NOMO-1 treated with dmso at 0.1 percent for 144 hours (cell line): Measurements from ENCODE around the gene RNPEP.
"Not testable (repeated sequence)": the region's sequence is repeated elsewhere in the genome, so short reads cannot be mapped to it uniquely, and the experiment has no call there.

Experiments
- DNase-seq: peaks from one replicate; lab custom pipeline; 2025; ENCODE audit not compliant: unreplicated experiment; lab: John Stamatoyannopoulos, UW

Gene RNPEP, protein sequence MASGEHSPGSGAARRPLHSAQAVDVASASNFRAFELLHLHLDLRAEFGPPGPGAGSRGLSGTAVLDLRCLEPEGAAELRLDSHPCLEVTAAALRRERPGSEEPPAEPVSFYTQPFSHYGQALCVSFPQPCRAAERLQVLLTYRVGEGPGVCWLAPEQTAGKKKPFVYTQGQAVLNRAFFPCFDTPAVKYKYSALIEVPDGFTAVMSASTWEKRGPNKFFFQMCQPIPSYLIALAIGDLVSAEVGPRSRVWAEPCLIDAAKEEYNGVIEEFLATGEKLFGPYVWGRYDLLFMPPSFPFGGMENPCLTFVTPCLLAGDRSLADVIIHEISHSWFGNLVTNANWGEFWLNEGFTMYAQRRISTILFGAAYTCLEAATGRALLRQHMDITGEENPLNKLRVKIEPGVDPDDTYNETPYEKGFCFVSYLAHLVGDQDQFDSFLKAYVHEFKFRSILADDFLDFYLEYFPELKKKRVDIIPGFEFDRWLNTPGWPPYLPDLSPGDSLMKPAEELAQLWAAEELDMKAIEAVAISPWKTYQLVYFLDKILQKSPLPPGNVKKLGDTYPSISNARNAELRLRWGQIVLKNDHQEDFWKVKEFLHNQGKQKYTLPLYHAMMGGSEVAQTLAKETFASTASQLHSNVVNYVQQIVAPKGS

DNA sequence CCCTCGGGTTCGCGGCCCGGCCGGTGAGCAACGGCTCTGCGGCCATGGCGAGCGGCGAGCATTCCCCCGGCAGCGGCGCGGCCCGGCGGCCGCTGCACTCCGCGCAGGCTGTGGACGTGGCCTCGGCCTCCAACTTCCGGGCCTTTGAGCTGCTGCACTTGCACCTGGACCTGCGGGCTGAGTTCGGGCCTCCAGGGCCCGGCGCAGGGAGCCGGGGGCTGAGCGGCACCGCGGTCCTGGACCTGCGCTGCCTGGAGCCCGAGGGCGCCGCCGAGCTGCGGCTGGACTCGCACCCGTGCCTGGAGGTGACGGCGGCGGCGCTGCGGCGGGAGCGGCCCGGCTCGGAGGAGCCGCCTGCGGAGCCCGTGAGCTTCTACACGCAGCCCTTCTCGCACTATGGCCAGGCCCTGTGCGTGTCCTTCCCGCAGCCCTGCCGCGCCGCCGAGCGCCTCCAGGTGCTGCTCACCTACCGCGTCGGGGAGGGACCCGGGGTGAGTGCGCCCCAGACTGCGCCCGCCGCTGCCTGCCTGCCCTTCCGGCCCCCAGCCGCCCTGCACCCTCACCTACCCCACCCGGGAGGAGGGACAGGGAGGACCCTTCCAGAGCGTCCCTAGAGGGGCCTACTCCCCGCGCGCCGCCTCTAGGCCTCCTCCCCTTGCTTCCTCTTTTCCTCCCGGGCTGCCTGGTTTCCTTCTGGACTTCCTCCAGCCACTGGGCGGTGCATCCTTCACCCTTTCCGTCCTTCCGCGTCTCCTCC is at the start of gene RNPEP:
RNPEP (plus strand) TSS at position 26 of the 757 bp plus-strand sequence; CDS start at position 45, 19 bp downstream.
- peak; percentile 84 for DNase-seq

DNA sequence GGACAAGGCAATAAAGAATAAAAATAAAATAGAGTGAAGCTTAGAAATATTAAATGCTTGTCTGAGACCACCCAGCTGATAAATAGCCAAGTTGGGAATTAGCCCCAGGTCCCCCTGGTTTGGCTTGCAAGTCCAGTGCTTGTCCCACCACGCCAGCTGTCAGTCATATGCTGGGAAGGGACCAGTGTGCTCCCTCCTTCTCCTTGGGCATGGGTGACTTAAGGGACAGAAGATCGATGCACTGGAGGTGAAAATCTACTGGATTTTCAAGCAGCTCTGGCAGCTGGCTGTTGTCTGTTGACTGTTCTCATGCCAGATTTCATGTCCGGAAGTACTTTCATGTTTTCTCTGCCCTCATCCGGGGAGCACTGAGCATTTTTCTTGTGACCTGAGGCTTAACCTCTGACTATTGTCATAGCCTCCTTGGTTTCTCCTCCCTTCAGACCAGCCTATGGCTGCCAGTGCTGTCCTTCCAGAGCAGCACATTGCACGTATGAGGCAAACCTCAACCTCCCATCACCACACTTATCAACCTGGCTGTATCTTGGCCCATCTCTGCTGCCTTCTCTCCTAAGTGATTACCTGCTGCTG is 48.5 kb upstream of the RNPEP start:
- no peak for DNase-seq

DNA sequence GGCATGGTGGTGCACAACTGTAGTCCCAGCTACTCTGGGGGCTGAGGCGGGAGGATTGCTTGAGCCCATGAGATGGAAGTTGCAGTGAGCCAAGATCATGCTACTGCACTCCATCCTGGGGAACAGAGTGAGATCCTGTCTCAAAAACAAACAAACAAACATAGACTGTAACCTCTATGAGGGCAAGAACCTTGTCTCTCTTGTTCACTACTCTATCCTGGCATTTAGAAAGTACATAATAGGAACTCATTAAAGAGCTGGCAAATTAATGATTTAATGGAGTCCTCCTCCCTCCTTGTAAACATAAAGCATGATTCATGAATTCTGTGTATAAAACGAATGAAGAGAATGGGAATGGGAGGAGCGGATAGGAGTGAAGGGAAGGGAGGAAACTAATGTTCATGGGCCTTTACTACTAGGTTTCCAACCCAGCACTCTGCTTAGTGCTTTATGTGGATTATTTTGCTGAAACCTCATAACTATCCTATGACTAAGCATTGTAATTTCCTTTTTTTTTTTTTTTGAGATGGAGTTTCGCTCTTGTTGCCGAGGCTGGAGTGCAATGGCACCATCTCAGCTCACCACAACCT is 44.7 kb upstream of the RNPEP start:
- DNase-seq, result peak; percentile 2

DNA sequence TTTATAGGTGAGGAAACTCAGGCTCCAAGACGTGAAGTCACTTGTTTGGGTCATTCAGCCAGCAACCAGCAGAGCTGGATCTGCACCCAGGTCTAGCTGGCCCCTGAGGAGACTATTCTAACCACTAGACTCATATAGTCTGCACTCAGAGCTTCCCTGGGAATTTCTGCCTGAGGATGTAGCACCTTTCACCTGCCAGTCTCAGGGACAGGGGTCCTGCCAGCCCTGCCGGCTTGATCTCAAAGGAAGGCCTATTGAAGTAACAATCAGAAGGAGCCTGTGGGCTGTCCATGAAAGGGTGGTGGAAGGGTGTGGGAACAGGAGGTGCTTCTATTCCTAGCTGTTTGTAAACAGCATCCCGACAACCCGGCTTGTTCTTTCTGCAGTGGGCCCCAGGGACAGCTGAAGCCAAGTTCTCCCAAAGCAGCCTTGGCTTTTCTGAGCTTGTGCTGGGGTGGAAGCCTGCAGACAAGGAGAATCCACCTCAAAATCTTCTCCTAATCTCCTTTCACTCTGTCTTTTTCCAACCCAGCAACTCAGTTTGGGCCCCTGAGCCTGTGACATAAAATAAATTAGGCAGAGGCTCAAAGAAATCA is 43.9 kb upstream of the RNPEP start:
- DNase-seq, result no peak

DNA sequence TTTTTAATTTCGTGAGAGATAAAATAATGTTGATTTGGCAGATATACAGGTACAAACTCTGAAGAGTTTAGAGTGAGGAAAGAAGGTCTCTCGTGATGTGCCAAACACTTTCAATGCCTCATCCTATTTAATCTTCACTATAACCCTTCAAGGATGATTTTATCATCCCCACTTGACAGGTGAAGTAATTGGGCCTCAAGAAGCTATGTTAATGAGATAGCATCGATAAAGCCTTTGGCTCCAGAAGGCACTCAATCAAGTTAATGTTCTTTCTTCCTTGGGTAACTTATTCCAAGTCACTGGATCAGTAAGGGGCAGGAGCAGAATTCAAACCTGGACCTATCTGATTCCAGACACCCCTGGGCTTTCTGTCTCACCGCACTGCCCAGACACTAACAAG is 43.3 kb upstream of the RNPEP start:
- no peak for DNase-seq

DNA sequence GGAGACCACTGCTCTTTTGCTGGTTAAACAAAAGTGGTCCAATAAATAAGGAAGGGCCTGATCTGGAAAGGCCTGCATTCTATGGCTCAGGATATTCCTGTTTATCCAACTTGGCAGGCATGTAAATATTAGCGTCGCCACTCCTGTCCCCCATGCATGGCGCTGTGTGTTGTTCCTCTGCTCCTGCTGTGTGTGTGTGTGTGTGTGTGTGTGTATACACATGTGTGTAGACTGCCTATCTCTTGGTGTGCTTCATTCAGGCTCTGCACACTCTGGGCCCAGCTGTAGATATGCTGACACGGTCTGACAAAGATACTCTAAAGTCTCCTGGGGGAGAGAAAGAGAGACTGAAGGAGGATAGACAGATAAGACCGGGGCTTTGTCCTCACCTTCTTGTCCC is 42.9 kb upstream of the RNPEP start:
- DNase-seq, result no peak

DNA sequence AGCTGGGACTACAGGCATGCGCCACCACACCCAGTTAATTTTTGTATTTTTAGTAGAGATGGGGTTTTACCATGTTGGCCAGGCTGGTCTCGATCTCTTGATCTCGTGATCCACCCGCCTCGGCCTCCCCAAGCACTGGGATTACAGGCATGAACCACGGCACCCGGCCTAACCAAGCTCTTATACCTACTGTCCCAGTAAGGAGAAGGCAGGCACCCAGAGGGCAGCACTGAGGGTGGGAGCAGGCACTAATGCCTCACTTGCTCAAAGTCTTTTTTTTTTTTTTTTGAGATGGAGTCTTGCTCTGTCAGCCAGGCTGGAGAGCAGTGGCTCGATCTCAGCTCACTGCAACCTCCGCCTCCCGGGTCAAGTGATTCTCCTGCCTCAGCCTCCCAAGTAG is 42.1 kb upstream of the RNPEP start:
- not testable (repeated sequence) for DNase-seq

DNA sequence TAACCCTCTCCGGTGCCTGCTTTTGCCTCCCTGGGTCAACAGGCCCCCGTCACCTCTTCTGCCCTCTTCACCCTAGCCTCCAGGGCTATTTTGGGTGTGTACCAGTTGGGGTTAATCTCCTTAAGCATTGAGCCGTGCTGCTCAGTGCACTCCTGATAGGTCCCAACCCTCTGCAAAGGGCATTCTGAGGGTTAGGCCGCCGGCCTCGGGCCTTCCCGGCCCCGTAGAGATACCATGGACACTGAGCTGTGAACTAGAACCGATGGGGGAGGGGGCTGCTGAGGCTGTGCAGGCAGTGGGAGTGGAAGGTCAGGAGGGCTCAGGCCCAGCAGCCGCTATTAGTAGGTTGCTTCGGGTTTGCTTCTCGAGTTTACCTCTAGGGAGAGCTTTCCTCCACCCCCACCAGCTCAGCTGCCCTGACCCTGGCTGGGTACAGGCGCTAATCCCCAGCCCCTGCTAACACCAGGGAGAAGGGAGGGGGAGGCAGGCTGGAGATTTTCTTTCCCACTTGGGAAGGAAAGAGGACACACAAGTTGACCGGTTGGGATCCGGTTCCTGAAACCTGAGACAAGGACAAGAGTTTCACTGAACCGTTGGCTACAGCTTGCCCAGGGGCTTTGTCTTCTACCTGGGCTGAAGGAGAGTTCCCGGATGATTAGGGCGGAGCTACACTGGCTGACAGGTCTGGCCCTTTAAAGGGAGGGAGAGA is 40.9 kb upstream of the RNPEP start:
- DNase-seq, result no peak

DNA sequence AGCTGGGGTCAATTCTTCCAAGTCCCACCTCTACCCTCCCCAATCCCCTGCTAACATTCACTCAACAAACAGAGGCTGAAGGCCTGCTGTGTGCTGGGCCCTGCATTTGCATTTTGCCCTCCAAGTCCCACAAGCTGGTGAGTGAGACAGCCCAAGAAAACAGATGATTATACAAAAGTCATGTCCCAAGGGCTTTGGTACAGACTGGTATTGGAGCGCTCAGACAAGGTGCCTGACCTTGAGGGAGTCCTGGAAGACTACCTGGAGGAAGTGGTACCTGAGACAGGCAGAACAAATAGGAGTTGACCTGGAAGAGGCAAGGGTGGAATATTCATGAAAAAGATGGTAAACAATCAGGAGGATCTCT is 40.3 kb upstream of the RNPEP start:
- DNase-seq, result no peak

DNA sequence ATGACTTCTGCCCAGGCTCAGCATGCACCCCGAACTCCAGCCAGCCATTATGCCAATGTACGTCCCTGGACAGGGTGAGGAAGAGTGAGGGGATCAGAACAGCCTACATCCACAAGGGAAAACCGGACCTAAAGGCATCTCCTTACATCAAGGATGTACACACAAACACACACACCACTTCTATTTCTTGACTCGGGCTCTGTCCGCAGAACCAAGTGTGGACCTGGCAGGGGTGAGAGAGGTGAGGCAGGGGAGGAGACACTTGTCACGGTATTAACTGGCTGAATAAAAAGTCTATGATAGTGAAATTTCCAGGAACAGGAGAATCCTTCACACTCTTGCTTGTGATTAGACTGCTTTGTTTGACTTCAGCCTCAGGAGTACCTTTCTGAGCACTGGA is 38.4 kb upstream of the RNPEP start:
- no peak for DNase-seq

DNA sequence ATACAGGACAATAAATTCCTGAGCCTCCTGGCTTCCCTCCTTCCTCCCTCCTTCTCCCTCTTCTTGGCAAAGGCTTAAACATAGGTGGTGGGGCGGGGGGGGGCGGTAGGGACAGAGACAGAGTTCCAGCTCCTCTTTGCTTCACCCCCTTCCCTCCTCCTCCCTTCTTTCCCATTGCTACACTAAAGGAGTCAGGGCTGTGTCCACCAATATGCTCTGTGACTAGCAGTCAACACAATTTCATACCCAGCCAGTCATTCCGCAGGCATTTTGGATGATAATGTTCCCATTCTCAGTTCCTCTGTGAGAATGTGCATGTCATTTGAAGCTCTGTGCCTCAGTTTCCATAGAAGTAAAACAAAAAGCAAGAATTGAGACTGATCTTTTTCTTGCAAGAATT is 37.8 kb upstream of the RNPEP start:
- no peak for DNase-seq

DNA sequence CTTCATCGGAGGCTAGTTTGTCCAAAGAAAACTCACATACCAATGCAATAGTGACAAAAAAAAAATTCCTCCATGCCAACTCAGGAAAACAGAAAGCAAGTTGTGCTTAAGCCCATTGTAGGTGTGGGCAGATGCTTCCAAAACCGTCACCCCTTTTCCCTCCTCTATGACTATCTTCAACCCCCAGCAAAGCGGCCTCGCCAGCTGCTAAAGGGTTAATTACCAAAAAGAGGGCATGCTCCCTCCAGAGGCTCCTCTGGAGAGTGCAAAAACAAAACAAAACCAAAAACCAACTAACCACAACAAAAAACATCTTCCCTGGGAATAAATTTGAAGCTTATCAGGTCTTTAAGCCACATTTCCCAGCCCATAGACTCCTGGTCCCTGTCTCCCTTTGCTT is 37.3 kb upstream of the RNPEP start:
- no peak for DNase-seq

DNA sequence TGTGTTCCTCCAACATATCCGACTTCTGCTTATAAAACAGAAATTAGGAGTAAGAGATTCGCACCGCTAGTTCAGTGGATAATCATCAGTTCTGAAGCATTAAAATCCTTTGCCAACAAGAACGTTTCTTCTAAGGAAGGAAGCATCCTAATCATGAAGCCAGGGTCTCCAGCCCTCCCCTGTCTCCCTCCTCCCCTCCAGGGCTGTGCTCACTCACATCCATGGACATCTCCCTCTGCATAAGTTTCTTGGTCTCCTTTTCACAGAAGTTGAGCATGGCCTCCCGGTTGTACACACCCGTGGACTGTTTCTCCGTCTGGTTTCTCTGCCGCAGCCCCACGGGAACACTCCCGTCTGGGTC is 36.6 kb upstream of the RNPEP start:
- DNase-seq, result no peak

DNA sequence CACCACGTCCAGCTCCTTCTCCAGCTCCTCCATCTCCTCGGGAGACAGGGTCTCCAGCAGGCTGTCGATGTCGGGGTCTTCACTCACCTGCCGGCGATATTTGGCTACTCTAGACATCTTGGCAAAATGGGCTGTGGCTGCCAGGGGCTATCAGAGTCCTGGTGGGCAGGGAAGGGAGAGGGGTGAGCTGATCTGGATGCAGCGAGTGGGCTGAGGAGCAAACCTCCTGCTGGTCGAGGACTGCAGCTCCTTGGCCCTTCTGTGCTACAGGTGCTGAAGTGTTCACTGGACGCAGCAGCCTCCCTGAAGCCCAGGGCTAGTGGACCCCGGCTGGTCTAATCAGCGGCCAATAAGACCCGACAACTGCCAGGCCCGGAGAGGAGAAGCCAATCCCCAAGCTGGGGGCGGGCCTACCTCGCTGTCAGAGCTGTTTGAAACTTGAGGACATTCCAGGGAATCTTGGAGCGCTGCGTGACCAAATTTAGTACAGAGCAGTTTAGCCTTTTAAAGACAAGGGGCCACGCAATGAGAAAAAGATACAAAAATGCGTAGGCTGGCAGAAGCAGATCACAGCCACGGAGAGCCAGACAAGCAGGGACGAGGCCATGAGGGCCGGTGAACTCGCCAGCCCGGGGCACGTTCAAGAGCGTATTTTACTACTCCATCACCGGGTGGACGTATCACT is 36.1 kb upstream of the RNPEP start, which contains the start of gene LMOD1:
LMOD1 (minus strand) TSS at position 325 of the 685 bp plus-strand sequence; CDS start at position 117, 208 bp downstream.
- no peak for DNase-seq

DNA sequence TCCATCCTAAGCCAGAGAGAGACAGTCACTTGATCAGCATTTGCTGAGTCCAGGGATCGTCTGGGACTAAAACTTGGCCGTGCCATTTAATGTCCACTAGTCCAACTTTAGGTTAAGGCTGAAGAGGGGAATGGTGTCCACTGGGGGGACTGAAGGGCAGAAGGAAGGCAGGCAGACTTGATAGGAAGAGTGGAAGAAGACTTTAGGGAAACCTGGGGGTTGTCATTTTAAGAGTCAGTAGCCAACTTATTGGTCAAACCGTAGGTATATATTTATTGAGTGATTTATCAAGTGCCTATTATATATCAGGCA is 34.8 kb upstream of the RNPEP start:
- no peak for DNase-seq

DNA sequence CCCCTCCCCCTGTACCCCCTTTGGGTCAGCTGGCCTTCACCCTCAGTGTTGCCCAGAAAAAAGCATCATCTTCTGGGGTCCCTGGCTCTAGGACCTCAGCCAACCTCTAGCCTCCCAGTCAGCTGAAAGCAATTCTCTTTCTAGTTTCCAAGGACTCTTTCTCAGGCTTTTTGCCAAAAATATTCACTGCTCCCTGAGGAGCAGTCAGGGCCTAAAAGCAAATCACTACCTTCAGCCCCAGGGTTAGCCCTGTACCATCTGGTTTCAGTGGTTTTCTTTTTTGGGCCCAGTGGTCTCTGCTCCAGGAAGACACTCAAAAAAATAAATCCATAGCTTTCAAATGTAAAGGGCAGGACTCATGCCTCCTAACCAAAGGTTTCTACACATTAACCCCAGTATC is 33.0 kb upstream of the RNPEP start:
- DNase-seq, result no peak

DNA sequence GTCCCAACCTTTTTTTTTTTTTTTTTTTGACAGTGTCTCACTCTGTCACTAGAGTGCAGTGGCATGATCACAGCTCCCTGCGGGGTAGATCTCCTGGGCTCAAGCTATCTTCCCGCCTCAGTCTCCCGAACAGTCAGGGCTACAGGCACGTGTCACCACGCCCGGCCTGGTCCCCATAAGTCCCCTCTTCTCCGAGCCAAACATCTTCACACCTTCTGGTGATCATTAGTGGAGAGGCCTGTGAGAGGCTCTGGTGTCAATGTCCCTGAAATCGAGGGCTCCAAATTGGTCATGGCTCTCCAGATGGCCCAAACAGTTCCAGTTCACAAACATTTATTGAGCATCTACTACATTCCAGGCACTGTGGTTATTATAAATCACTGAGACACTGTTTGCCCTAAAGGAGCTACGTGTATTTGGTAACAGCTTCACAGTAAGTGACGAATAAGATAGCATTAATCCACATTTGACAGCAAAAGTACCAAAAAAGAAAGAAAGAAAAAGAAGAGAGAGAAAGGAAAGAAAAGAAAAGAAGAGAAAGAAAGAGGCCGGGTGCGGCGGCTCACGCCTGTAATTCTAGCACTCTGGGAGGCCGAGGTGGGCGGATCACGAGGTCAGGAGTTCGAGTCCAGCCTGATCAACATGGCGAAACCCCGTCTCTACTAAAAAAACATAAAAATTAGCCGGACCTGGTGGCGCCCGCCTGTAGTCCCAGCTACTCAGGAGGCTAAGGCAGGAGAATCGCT is 28.0 kb upstream of the RNPEP start:
- no peak for DNase-seq

DNA sequence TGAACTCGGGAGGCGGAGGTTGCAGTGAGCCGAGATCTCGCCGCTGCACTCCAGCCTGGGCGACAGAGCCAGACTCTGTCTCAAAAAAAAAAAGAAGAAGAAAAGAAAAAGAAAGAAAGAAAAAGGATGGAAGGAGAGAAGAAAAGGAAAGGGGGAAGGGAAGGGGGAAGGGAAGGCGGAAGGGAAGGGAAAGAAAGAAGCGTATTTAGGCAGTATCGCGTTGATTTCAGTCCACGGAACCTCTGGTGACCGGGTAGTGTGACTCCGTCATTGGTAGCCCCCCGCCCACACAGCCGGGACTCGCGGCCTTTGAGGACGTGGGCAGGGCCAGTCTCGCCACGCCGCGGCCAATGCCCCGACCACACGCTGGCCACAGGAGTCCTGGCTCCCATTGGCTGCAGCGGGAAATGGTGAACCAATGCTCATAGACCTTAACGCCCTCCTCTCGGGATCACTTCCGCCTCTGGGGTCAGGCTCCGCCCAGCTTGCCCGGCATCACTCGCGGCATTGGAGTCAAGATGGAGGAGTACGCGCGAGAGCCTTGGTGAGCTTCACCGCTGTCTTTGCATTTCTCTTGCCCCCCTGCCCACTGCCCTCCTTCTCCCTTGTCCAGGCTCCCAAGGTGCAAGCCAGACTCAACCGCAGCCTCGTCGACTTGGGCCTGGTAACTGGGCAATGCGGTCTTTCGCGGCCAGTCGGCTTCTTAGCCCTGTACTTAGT is 27.3 kb upstream of the RNPEP start, which contains the start of gene TIMM17A:
TIMM17A (plus strand) TSS at position 495 of the 720 bp plus-strand sequence; CDS start at position 519, 24 bp downstream.
- peak; percentile 98 for DNase-seq
